ENCODE results near the gene LILRA5.

Gene LILRA5

DNA sequence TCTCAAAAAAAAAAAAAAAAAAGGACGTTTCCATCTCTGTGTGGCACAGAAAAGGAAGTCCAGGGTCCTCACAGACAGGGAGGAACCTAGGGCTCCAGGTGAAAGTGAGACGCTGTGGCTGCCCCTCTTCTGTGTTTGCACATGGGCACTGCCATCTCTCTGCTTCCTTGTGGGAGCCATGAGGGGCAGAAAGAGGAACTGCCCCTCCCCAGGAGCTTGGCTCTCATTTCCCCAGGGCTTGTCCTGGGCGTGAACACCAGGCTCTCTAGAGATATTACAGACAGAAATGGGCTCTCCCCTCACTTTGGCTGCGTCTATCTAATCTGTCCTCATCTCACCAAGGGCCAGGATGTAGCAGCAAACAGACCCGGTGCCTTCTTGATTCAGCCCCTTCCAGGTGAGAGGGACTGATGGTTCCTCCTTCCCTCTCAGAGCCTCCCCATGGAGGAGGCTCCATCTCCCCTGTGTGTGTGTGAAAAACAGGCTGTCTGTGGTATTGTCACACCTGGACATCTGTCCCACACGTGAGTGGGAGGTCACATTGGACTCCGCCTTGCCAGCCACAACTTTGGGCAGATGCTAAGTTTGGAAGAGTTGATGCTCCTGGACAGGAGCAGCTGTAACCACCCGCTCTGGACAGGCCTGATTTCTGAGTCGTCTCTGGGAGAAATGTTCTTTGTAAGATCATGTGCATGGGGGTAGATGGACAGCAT is 26.8 kb upstream of the LILRA5 start:
- Histone ChIP-seq H3K27ac (ENCODE audit: insufficient read depth in 1 of 2, low read depth in 1 of 2, low read length in 2 of 2, poor library complexity in 1 of 2, severe bottlenecking in 2 of 2) (no peak overlapping the region), H3K27me3 (replicated peaks in 2 of 5; ENCODE audit: control insufficient read depth in 4 of 5, insufficient read depth in 5 of 5, low read length in 4 of 5) (no peaks in the 10 kb centered on the region), H3K36me3 (ENCODE audit: control insufficient read depth in 4 of 4, insufficient read depth in 4 of 4, low read length in 3 of 4) (no peaks in the 10 kb centered on the region), H3K4me1 (ENCODE audit: control extremely low read depth in 1 of 4, control insufficient read depth in 4 of 4, insufficient read depth in 4 of 4, low read length in 3 of 4) (peaks cover 6 to 19% (median 13%) of the 10 kb centered on the region in 4 experiments), H3K4me3 (ENCODE audit: control insufficient read depth in 1 of 7, extremely low read depth in 1 of 7, insufficient read depth in 4 of 7, low read depth in 2 of 7, low read length in 6 of 7) (peak overlapping the region in 1 of 7 experiments; percentile 20), H3K9me3 (ENCODE audit: control extremely low read depth in 1 of 5, control insufficient read depth in 4 of 5, insufficient read depth in 2 of 5, low read depth in 1 of 5, low read length in 4 of 5) (no peaks in the 10 kb centered on the region)
- POLR2A ChIA-PET, result no interaction called here
- WGBS (ENCODE audit: insufficient coverage), result 37% methylated on average over 5 of the region's 9 CpGs
- CTCF ChIA-PET, result interaction anchor here (1.1 to 2.2 kb wide), 5 partner anchors 14 to 93 kb away, joined by 3 to 17 read pairs (median 3); partner anchors contain the start of gene LAIR1
- peak; percentile 61 to 81 (median 80) for DNase-seq

DNA sequence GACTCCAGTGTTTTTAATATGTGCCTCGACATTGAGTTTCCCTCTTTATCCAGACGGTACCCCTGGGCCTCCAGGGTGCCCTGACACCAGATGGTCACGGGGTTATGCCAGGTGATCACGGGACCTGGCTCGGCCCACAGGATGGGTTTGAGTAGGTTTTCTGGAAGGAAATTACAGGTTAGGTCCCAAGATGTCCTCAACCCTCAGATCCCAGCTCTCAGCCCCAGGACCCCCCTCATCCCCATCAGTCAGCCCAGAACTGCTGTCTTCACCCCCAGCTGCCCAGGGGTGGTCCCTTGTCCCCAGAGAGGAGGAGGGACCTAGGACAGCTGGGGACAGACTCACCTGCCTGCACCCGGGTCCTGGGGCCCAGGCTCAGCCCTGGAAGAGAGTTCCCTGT is 25.6 kb upstream of the LILRA5 start:
- ChIA-PET POLR2A (interaction anchor here (0.6 kb wide), 1 partner anchor 408 kb away, joined by 4 read pairs; no protein-coding TSS in a partner anchor), CTCF (interaction anchor here (1.4 to 2.7 kb wide), 2 partner anchors 14 to 52 kb away, joined by 5 to 8 read pairs; no protein-coding TSS in a partner anchor)
- no peak overlapping the region for H3K4me3 ChIP-seq (ENCODE audit: control insufficient read depth in 1 of 7, extremely low read depth in 1 of 7, insufficient read depth in 4 of 7, low read depth in 2 of 7, low read length in 6 of 7)
- no peak overlapping the region for H3K27ac ChIP-seq (ENCODE audit: insufficient read depth in 1 of 2, low read depth in 1 of 2, low read length in 2 of 2, poor library complexity in 1 of 2, severe bottlenecking in 2 of 2)
- WGBS (ENCODE audit: insufficient coverage), result 92% methylated on average over 3 of the region's 6 CpGs
- no peak for DNase-seq
- H3K27me3 ChIP-seq (replicated peaks in 2 of 5; ENCODE audit: control insufficient read depth in 4 of 5, insufficient read depth in 5 of 5, low read length in 4 of 5), result no peaks in the 10 kb centered on the region
- H3K4me1 ChIP-seq (ENCODE audit: control extremely low read depth in 1 of 4, control insufficient read depth in 4 of 4, insufficient read depth in 4 of 4, low read length in 3 of 4), result peaks cover 0 to 19% (median 13%) of the 10 kb centered on the region in 4 experiments
- H3K36me3 ChIP-seq (ENCODE audit: control insufficient read depth in 4 of 4, insufficient read depth in 4 of 4, low read length in 3 of 4), result no peaks in the 10 kb centered on the region
- H3K9me3 ChIP-seq (ENCODE audit: control extremely low read depth in 1 of 5, control insufficient read depth in 4 of 5, insufficient read depth in 2 of 5, low read depth in 1 of 5, low read length in 4 of 5), result no peaks in the 10 kb centered on the region

DNA sequence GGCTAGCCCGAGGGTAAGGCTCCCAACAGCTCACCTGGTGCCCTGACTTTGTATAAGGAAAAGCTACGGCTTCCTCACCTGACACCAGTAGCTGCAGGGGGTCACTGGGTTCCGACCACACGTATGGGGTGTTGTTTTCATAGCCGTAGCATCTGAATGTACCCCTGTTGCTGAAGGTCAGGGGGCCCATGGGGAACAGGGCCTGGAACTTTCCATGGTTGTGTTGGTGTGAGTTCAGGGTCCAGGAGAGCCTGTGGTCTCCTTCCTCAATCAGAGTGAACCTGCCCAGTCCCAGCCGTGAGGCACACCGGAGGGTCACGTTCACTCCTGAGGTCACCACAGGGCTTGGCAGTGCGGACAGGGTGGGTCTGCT is 24.9 kb upstream of the LILRA5 start:
- Histone ChIP-seq H3K27me3 (replicated peaks in 2 of 5; ENCODE audit: control insufficient read depth in 4 of 5, insufficient read depth in 5 of 5, low read length in 4 of 5) (no peaks in the 10 kb centered on the region), H3K4me3 (ENCODE audit: control insufficient read depth in 1 of 7, extremely low read depth in 1 of 7, insufficient read depth in 4 of 7, low read depth in 2 of 7, low read length in 6 of 7) (no peak overlapping the region), H3K36me3 (ENCODE audit: control insufficient read depth in 4 of 4, insufficient read depth in 4 of 4, low read length in 3 of 4) (no peaks in the 10 kb centered on the region), H3K4me1 (ENCODE audit: control extremely low read depth in 1 of 4, control insufficient read depth in 4 of 4, insufficient read depth in 4 of 4, low read length in 3 of 4) (peaks cover 0 to 19% (median 13%) of the 10 kb centered on the region in 4 experiments), H3K9me3 (ENCODE audit: control extremely low read depth in 1 of 5, control insufficient read depth in 4 of 5, insufficient read depth in 2 of 5, low read depth in 1 of 5, low read length in 4 of 5) (no peaks in the 10 kb centered on the region), H3K27ac (ENCODE audit: insufficient read depth in 1 of 2, low read depth in 1 of 2, low read length in 2 of 2, poor library complexity in 1 of 2, severe bottlenecking in 2 of 2) (no peak overlapping the region)
- POLR2A ChIA-PET, result interaction anchor here (0.6 kb wide), 1 partner anchor 158 kb away, joined by 3 read pairs; no protein-coding TSS in a partner anchor
- CTCF ChIA-PET, result interaction anchor here (1.4 to 2.7 kb wide), 2 partner anchors 13 to 53 kb away, joined by 5 to 8 read pairs; no protein-coding TSS in a partner anchor
- 98% methylated on average over 8 of the region's 9 CpGs for WGBS (ENCODE audit: insufficient coverage)
- DNase-seq, result no peak

DNA sequence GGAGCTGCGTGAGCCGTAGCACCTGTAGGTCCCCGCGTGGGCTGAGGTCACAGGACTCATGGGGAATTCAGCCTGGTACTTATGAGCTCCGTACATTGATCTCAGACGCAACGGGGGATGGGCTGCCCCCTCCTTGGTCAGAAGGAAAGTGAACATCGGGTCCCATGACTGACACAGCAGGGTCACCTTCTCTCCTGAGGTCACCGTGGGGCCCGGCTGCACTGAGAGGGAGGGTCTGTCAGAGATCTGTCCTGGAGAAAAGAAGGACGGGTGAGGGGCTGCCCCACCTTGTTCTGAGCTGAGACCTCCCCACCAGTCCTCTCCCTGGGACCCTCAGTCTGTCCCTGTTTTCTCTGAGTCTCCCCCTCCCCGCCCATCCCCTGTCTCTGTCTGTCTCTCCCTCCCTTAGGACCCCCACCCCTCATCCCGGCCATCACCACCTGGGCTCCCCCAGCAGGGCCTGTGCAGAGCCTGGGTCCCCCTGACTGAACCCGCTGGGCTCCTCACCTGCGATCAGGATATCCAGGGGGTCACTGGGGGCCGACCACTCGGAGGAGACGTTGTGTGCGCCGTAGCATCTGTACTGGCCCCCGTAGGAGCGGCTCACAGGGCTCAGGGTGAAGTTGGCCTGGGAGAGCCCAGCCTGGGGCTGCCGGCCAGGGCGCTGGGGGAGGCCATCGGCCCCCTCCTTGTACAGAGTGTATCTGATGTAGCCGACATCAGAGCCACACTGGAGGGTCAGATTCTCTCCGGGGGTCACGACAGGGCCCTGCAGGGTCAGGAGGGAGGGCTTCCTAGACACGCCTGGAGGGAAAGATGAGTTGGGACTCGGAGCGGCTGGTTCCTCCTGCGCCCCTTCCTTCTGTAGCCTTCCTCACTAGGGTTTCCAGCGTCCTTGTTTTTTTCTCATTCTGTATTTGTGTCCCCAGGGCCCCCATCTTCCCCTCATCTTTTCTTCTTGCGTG is 24.2 kb upstream of the LILRA5 start:
- ChIA-PET CTCF (interaction anchor here (0.6 to 2.7 kb wide), 3 partner anchors 9 to 54 kb away, joined by 3 to 8 read pairs (median 3); no protein-coding TSS in a partner anchor), POLR2A (no interaction called here)
- Histone ChIP-seq H3K4me1 (ENCODE audit: control extremely low read depth in 1 of 4, control insufficient read depth in 4 of 4, insufficient read depth in 4 of 4, low read length in 3 of 4) (peaks cover 0 to 19% (median 13%) of the 10 kb centered on the region in 4 experiments), H3K27ac (ENCODE audit: insufficient read depth in 1 of 2, low read depth in 1 of 2, low read length in 2 of 2, poor library complexity in 1 of 2, severe bottlenecking in 2 of 2) (no peak overlapping the region), H3K4me3 (ENCODE audit: control insufficient read depth in 1 of 7, extremely low read depth in 1 of 7, insufficient read depth in 4 of 7, low read depth in 2 of 7, low read length in 6 of 7) (no peak overlapping the region), H3K9me3 (ENCODE audit: control extremely low read depth in 1 of 5, control insufficient read depth in 4 of 5, insufficient read depth in 2 of 5, low read depth in 1 of 5, low read length in 4 of 5) (no peaks in the 10 kb centered on the region), H3K27me3 (replicated peaks in 2 of 5; ENCODE audit: control insufficient read depth in 4 of 5, insufficient read depth in 5 of 5, low read length in 4 of 5) (no peaks in the 10 kb centered on the region), H3K36me3 (ENCODE audit: control insufficient read depth in 4 of 4, insufficient read depth in 4 of 4, low read length in 3 of 4) (no peaks in the 10 kb centered on the region)
- no peak for DNase-seq
- 93% methylated on average over 25 of the region's 34 CpGs for WGBS (ENCODE audit: insufficient coverage)

DNA sequence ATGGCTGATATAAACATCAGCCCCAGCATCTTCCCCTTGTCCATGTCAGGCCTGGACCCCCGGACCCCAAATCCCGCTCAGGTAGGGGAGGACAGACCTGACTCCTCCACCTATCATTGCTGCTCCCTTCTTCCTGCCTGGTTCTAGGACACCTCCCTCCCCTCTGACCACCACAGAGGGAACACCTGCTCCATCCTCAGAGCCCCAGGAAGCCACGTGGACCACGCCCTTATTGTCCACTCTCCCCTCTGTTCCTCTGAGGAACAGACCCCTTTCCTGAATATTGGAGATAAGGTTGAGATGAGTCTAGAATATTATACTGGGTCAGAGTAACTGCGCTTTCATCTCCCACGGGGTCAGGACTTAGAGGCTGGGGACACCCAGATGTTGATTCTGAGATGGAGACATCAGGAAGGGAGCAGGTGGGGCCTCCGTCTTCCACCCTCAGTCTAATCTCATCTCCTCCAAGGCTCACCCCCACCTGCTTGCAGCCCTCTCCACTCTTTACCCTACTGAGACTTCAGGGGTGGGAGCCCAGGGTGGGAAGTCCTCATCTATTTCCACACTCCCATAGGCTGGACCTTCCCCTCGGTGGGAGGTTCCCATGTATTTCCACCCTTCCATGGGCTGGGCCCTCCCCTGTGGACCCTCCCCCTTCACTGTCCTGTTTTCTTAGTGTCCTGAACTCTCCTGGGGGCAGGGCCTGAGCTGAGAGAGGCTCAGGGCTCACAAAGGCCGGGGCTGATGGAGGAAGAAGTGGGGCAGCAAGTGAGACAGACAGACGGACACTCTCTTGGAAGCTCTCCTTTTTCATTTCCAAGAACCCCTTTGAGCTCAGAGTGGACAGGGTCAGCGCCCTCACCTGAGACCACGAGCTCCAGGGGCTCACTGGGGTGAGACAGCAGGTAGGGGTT is 23.3 kb upstream of the LILRA5 start:
- ChIA-PET POLR2A (no interaction called here), CTCF (interaction anchor here (0.6 to 2.7 kb wide), 4 partner anchors 10 to 54 kb away, joined by 3 to 8 read pairs (median 3); no protein-coding TSS in a partner anchor)
- H3K36me3 ChIP-seq (ENCODE audit: control insufficient read depth in 4 of 4, insufficient read depth in 4 of 4, low read length in 3 of 4), result no peaks in the 10 kb centered on the region
- H3K4me3 ChIP-seq (ENCODE audit: control insufficient read depth in 1 of 7, extremely low read depth in 1 of 7, insufficient read depth in 4 of 7, low read depth in 2 of 7, low read length in 6 of 7), result no peak overlapping the region
- H3K27me3 ChIP-seq (replicated peaks in 2 of 5; ENCODE audit: control insufficient read depth in 4 of 5, insufficient read depth in 5 of 5, low read length in 4 of 5), result no peaks in the 10 kb centered on the region
- WGBS (ENCODE audit: insufficient coverage), result 93% methylated on average over 3 of the region's 12 CpGs
- H3K9me3 ChIP-seq (ENCODE audit: control extremely low read depth in 1 of 5, control insufficient read depth in 4 of 5, insufficient read depth in 2 of 5, low read depth in 1 of 5, low read length in 4 of 5), result no peaks in the 10 kb centered on the region
- H3K4me1 ChIP-seq (ENCODE audit: control extremely low read depth in 1 of 4, control insufficient read depth in 4 of 4, insufficient read depth in 4 of 4, low read length in 3 of 4), result peaks cover 0 to 19% (median 13%) of the 10 kb centered on the region in 4 experiments
- H3K27ac ChIP-seq (ENCODE audit: insufficient read depth in 1 of 2, low read depth in 1 of 2, low read length in 2 of 2, poor library complexity in 1 of 2, severe bottlenecking in 2 of 2), result no peak overlapping the region
- DNase-seq, result no peak

DNA sequence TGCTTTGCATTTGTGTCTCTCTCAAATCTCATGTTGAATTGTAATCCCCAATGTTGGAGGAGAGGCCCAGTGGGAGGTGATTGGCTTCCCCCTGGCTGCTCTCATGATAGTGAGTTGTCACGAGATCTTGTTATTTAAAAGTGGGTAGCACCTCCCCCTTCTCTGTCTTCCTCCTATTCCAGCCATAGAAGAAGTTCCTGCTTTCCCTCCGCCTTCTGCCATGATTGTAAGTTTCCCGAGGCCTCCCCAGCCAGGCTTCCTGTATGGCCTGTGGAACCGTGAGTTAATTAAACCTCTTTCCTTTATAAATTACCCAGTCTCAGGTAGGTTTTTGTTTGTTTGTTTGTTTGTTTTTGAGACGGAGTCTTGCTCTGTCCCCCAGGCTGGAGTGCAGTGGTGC is 22.2 kb upstream of the LILRA5 start:
- ChIA-PET CTCF (interaction anchor here (1.1 kb wide), 1 partner anchor 55 kb away, joined by 3 read pairs; no protein-coding TSS in a partner anchor), POLR2A (no interaction called here)

More for the DNA sequence above, 22.2 kb upstream of the LILRA5 start:
- DNase-seq, result peak in 1 of 3 donors; percentile 20
- no peak overlapping the region for H3K27ac ChIP-seq (ENCODE audit: insufficient read depth in 1 of 2, low read depth in 1 of 2, low read length in 2 of 2, poor library complexity in 1 of 2, severe bottlenecking in 2 of 2)
- WGBS (ENCODE audit: insufficient coverage), result 0% methylated on average over 1 of the region's 5 CpGs
- peaks cover 0 to 17% (median 12%) of the 10 kb centered on the region in 4 experiments for H3K4me1 ChIP-seq (ENCODE audit: control extremely low read depth in 1 of 4, control insufficient read depth in 4 of 4, insufficient read depth in 4 of 4, low read length in 3 of 4)
- H3K9me3 ChIP-seq (ENCODE audit: control extremely low read depth in 1 of 5, control insufficient read depth in 4 of 5, insufficient read depth in 2 of 5, low read depth in 1 of 5, low read length in 4 of 5), result no peaks in the 10 kb centered on the region
- H3K27me3 ChIP-seq (replicated peaks in 2 of 5; ENCODE audit: control insufficient read depth in 4 of 5, insufficient read depth in 5 of 5, low read length in 4 of 5), result no peaks in the 10 kb centered on the region
- no peak overlapping the region for H3K4me3 ChIP-seq (ENCODE audit: control insufficient read depth in 1 of 7, extremely low read depth in 1 of 7, insufficient read depth in 4 of 7, low read depth in 2 of 7, low read length in 6 of 7)
- no peaks in the 10 kb centered on the region for H3K36me3 ChIP-seq (ENCODE audit: control insufficient read depth in 4 of 4, insufficient read depth in 4 of 4, low read length in 3 of 4)
